IPS-NIHi11 (cell line): ENCODE results near the gene HIRA.

Experiments
- DNase-seq: peaks from one replicate; pipeline ENCODE4 v3.0.0; 2012; ENCODE audit warnings: mixed read lengths, low spot score

Gene HIRA

GRCh38 chr22:19407649-19408606 lies 23.6 kb downstream of the HIRA start:
- no peak for DNase-seq

DNA sequence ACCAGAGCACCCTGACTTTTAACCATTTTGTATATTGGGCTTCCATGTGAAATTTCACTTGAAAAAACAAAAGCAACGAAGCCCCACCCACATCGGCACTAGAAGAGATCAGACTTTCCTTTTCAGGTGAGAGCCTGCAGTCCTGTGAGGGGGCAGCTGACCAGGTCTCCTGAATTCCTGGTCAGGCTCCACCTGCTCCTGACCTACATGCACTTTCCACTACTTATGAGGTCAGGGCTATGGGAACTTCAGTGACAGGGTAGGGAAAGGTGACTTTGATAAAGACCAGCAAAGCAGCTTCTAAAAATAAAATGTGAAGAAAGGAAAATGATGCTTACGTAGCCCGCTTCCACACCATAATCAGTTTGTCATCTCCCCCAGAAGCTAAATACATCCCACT lies 24.7 kb downstream of the HIRA start:
- DNase-seq: no peak

GRCh38 chr22:19406281-19406811 lies 25.2 kb downstream of the HIRA start:
- DNase-seq: no peak

DNA sequence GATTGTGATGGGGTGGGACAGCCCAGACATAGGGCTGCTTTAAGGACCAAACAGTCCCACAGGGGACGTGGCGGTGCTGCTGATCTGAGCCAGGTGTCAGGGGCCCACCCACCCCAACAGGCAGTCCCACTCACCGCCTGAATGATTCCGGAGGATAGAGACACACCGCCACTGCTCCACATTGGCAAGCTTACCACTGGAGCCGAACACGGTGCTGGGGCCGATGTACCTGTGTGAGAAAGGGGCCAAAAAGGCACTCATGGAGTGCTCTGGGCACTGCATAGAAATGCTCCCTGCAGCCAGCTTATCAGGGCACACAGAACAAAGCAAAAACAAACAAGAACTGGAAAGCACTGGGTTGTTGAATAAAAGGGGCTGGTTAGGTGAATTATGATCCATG lies 25.9 kb downstream of the HIRA start:
- no peak for DNase-seq

DNA sequence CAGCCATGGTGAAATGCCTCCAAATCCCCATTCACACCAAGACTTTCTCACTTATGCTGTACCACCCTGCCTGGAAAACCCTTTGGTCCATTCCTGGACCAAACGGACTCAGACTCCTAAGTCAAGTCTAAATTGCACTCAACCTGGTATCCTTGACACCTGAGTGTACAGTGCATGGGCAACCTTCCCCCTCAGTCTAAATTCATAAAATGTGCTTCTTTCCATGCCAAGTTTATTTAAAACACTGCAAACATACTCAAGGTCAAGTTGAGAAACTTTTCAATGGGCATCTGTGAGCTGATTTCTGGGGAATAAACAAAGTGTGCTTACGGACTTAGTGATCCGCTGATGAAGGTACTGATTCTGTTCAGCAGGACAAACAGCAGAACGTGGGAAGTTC lies 26.4 kb downstream of the HIRA start:
- no peak for DNase-seq

DNA sequence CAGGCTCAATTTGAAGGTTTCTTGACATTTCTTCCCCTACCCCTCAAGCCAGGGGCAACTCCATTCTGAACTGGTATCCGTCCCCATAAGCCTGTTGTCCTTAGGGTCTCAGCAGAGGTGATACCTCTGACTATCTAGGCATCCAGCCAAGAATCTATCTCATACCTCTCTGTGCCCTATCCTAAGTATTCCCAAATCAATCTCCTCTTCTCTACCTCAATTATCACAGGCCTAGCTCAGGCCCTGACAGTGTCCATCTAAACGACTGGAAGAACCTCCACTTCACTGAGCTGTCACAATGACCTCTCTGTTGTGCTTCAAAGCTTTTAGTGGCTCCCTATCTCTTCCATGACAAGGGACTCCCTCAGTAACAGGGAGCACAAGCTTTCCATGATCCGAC lies 26.9 kb downstream of the HIRA start:
- DNase-seq: no peak

- DNase-seq: no peak
These were observed 28.8 kb downstream of the HIRA start for GRCh38 chr22:19402642-19403191.

DNA sequence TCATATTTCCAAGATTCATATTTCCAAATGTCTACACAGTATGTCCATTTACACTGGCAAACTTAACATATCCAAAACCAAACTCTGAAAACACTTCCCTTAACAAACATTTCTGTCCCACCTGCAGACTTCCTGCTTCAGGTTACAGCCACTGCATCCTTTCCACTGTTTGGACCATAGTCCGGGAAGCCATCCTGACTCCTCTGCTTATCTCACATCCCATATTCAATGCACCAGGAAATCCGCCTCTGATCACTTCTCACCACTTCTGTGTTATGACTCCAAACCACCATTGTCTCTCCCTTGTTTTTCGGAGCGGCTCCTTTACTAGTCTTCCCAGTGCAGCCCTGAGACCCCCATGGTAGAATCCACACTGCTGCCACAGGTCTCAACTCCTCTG lies 30.1 kb downstream of the HIRA start:
- no peak for DNase-seq

GRCh38 chr22:19400881-19401280 lies 30.7 kb downstream of the HIRA start:
- DNase-seq: no peak

DNA sequence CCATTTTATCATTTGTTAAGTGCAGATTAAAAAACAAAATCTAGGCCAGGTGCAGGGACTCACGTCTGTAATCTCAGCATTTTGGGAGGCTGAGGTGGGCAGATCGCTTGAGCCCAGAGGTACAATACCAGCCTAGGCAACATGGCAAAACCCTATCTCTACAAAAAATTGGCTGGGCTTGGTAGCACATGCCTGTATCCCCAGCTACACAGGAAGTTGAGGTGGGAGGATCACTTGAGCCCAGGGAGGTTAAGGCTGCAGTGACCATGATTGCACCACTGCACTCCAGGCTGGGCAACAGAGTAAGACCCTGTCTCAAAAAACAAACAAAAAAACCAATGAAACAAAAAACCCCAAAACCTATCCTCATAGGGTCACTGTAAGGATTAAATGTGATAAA lies 32.9 kb downstream of the HIRA start:
- DNase-seq: no peak

DNA sequence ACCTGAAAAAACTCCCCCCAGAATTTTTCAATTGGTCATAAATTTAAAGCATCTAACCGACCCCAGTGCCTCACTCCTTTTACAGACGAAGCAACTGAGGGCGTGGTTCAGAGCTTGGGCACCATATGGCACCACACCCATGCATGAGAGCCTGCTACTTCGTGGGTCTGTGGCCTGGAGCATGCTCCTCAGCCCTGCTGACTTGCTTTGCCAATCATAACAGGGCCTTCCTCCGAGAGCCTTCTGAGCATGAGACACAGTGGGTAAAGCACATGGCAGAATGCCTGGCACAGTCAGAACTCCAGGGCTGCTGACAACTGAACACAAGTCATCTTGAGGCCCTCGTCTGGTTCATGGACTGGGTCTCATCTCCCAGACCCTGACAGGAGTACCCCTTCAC lies 33.3 kb downstream of the HIRA start:
- no peak for DNase-seq

GRCh38 chr22:19397734-19398104 lies 33.8 kb downstream of the HIRA start:
- DNase-seq: no peak

- no peak for DNase-seq
These were observed 34.4 kb downstream of the HIRA start for GRCh38 chr22:19396934-19397733.

GRCh38 chr22:19396561-19396933 lies 35.0 kb downstream of the HIRA start:
- no peak for DNase-seq

DNA sequence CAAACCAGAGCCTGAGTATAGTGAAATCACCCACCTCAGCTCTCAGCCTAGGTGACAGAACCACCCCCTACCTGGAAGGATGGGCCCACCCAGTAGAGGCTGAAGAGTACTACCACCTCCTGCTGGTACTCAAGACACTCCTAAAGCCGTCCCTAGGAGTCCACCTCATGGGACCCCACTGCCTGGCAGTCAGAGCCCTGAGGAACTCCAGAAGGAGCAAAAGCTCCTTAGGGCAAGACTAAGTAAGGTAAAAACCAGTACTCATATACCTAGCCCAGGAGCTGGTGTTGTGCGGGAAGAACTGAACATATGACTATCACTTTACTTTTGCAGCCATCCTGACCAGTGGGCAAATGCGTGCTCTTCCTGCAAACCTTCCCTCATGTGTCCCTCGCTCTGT lies 36.3 kb downstream of the HIRA start:
- no peak for DNase-seq

DNA sequence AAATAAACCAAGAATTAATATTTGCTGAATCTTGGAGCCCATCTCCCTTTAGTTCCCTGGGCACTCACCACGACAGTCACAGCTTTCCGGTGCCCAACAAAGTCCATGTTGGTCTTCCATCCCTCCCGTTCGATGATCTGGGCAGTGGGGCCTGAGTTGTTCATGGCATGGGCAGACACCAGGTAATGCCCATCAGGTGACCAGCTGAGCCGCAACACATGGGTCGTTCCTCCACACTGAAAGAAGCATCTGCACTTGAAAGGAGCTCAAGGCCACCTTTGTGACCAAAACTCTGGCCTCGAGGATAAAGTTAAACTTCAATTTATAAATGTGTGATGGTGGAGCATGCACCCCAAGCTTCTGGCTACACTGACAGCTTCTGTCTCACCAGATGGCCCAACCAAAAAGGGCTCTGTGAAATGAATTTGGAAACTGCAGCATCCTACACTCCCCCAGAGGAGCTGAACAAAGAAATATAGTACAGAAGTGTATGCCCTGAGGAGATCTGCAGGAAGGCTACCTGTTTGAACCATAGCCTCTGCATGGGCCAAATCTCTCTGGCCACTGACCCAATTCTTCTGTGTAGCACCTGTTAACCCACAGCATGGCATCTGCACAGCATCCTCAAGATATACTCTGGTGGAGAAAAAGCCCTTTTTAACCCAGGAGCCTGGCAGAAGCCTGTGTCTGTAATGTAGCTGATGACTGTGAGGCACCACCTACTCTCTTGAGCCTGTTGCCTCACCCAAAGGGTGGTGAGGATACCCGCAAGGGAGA lies 37.1 kb downstream of the HIRA start:
- no peak for DNase-seq

DNA sequence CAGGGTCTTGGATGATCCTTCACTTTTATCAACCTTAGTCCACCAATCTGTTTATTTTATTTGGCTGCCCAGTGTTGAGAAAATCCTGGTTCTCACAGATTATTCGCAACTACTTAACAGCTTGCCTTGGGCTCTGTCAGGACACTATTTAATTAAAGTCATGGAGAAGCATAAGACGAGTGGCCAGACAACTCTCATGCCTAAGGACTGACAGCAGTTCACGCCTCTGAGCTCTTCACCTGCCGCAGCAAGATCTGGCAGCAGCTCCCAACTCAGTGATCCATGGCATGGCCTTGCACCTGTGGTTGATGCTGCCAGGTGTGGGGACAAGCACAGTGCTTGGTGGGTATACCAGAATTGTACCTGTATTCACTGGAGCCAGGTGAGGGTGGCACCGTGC lies 37.8 kb downstream of the HIRA start:
- DNase-seq: no peak

- DNase-seq: no peak
These were observed 44.0 kb downstream of the HIRA start for GRCh38 chr22:19387575-19387974.

GRCh38 chr22:19387038-19387437 lies 44.5 kb downstream of the HIRA start:
- no peak for DNase-seq

DNA sequence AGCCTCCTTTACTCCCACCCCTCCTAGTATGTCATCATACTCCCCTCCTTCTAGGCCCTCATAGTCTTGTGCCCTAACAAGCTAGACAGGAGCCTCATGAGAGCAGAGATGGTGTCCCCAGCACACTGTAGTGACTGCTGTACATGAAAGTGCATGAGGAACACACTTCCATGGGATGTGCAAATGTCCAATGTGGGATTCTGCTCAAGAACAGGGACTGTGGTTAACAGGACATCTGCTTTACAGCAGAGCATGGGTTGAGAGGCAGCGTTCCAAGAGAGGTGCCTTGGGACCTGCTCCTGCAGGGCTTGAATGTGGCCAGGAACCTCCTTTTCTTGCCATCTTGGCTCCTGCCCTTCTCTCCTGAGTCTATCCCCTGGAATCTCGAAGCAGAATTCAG lies 45.3 kb downstream of the HIRA start:
- DNase-seq: no peak

DNA sequence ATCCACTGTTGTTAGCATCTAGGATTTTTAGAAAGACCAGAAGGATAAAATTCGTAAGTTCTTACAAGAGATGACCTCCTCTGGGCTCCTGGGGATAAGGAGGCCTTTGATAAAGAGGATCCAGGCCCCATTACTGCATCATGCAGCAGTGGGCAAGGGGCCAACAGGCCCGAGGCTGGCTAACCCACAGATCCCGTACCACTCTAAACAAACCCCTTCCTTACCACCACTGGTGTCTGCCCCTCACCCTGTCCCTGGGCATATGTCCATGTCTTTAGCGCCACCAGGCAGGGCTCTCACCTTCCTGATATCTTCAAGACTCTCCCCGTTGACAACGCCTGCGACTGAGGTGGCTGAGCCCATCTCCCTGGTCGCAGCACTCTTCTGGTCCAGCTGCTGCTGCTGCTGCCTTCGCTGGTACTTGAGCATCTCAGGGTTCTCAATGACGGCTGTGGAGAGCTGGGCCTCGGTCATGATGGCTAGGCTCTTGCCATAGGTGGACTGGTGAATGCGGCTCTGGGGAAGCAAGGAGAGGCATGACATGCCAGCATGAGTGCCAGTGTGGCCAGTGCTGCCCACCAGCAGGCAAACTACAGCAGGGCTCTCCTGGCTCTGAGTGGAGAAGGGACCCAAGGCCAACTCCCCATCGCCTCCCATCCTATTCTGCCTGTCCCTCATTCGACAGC lies 46.2 kb downstream of the HIRA start:
- no peak for DNase-seq
